ENCODE results near the gene ASXL1. TPM values are rescaled to one million over a fixed set of nuclear protein-coding genes. Genes with fewer than 3 reads are reported as not detected.

ASXL1 gene
- polyA plus RNA-seq, 1 experiment, result 40.8 TPM

GRCh38 chr20:32358632-32358882 is 426 bp downstream of the ASXL1 start:
- Histone ChIP-seq H3K4me3 (ENCODE audit: low read depth, low read length) (peak overlapping the region; percentile 95), H3K36me3 (ENCODE audit: control insufficient read depth, insufficient read depth, low read length) (no peaks in the 10 kb centered on the region), H3K27me3 (ENCODE audit: control insufficient read depth, insufficient read depth, low read length) (no peaks in the 10 kb centered on the region)
- ChIA-PET CTCF (interaction anchor here (1.1 to 1.7 kb wide), 2 partner anchors 13 to 126 kb away, joined by 3 read pairs; no protein-coding TSS in a partner anchor), POLR2A (no interaction called here)
- no peak for DNase-seq (ENCODE audit: low read depth)
- no peak for TF ChIP-seq CTCF (IDR thresholded peaks at IDR 0.05; ENCODE audit: insufficient read depth, low read depth, low read length)

GRCh38 chr20:32358883-32359632 is 927 bp downstream of the ASXL1 start:
- no peak for TF ChIP-seq CTCF (IDR thresholded peaks at IDR 0.05; ENCODE audit: insufficient read depth, low read depth, low read length)
- Histone ChIP-seq H3K36me3 (ENCODE audit: control insufficient read depth, insufficient read depth, low read length) (no peaks in the 10 kb centered on the region), H3K27me3 (ENCODE audit: control insufficient read depth, insufficient read depth, low read length) (no peaks in the 10 kb centered on the region), H3K4me3 (ENCODE audit: low read depth, low read length) (peak overlapping the region; percentile 95)
- ChIA-PET CTCF (interaction anchor here (1.1 kb wide), 2 partner anchors 10 to 13 kb away, joined by 3 read pairs; no protein-coding TSS in a partner anchor), POLR2A (interaction anchor here (0.6 kb wide), 1 partner anchor 662 kb away, joined by 7 read pairs; no protein-coding TSS in a partner anchor)
- no peak for DNase-seq (ENCODE audit: low read depth)

GRCh38 chr20:32359633-32360332 is 1.7 kb downstream of the ASXL1 start:
- Histone ChIP-seq H3K36me3 (ENCODE audit: control insufficient read depth, insufficient read depth, low read length) (no peaks in the 10 kb centered on the region), H3K4me3 (ENCODE audit: low read depth, low read length) (peak overlapping the region; percentile 95), H3K27me3 (ENCODE audit: control insufficient read depth, insufficient read depth, low read length) (no peaks in the 10 kb centered on the region)
- POLR2A ChIA-PET, result interaction anchor here (0.6 kb wide), 1 partner anchor 662 kb away, joined by 7 read pairs; no protein-coding TSS in a partner anchor
- CTCF ChIA-PET, result interaction anchor here (1.1 kb wide), 2 partner anchors 9 to 12 kb away, joined by 3 read pairs; no protein-coding TSS in a partner anchor
- TF ChIP-seq CTCF (IDR thresholded peaks at IDR 0.05; ENCODE audit: insufficient read depth, low read depth, low read length), result no peak
- DNase-seq (ENCODE audit: low read depth), result no peak

GRCh38 chr20:32360333-32360634 is 2.2 kb downstream of the ASXL1 start:
- peak overlapping the region; percentile 95 for H3K4me3 ChIP-seq (ENCODE audit: low read depth, low read length)
- CTCF ChIA-PET, result no interaction called here
- no peaks in the 10 kb centered on the region for H3K36me3 ChIP-seq (ENCODE audit: control insufficient read depth, insufficient read depth, low read length)
- POLR2A ChIA-PET, result no interaction called here
- TF ChIP-seq CTCF (IDR thresholded peaks at IDR 0.05; ENCODE audit: insufficient read depth, low read depth, low read length), result no peak
- DNase-seq (ENCODE audit: low read depth), result no peak
- no peaks in the 10 kb centered on the region for H3K27me3 ChIP-seq (ENCODE audit: control insufficient read depth, insufficient read depth, low read length)

- no peak overlapping the region for H3K4me3 ChIP-seq (ENCODE audit: low read depth, low read length)
- no peaks in the 10 kb centered on the region for H3K36me3 ChIP-seq (ENCODE audit: control insufficient read depth, insufficient read depth, low read length)
- POLR2A ChIA-PET, result no interaction called here
- DNase-seq (ENCODE audit: low read depth), result no peak
- CTCF ChIA-PET, result interaction anchor here (0.7 kb wide), 2 partner anchors 9 to 219 kb away, joined by 3 to 4 read pairs; no protein-coding TSS in a partner anchor
- TF ChIP-seq CTCF (IDR thresholded peaks at IDR 0.05; ENCODE audit: insufficient read depth, low read depth, low read length), result no peak
- no peaks in the 10 kb centered on the region for H3K27me3 ChIP-seq (ENCODE audit: control insufficient read depth, insufficient read depth, low read length)
Measured at GRCh38 chr20:32362901-32363364, 4.8 kb downstream of the ASXL1 start.
